ENCODE data around the gene C10orf88.
"Not testable (repeated sequence)": the region's sequence is repeated elsewhere in the genome, so short reads cannot be mapped to it uniquely, and the experiment has no call there.

The C10orf88 gene

GRCh38 chr10:122910310-122910709, 43.7 kb downstream of the C10orf88 start, which contains the start of gene FAM24A:
Gene FAM24A (plus strand): TSS chr10:122910610. CDS start chr10:122911635, 1,025 bp downstream.
- Mint-ChIP-seq H3K27me3 (ENCODE audit: low read depth, poor library complexity) (peaks cover 15% of the 10 kb centered on the region), H3K27ac (no peak within 1 kb of the TSS), H3K9me3 (no peaks in the 10 kb centered on the region), H3K4me1 (no peaks in the 10 kb centered on the region), H3K36me3 (ENCODE audit: low read depth) (no peaks in the 10 kb centered on the region), H3K4me3 (no peak within 1 kb of the TSS)
- no peak for DNase-seq
- TF ChIP-seq CTCF (IDR thresholded peaks at IDR 0.05) = no peak

GRCh38 chr10:122903861-122904260, 50.2 kb downstream of the C10orf88 start:
- not testable (repeated sequence) for H3K27me3 Mint-ChIP-seq (ENCODE audit: low read depth, poor library complexity); H3K36me3 Mint-ChIP-seq (ENCODE audit: low read depth); H3K4me1 Mint-ChIP-seq; H3K9me3 Mint-ChIP-seq; DNase-seq; H3K27ac Mint-ChIP-seq; H3K4me3 Mint-ChIP-seq

- Mint-ChIP-seq H3K36me3 (ENCODE audit: low read depth) (no peaks in the 10 kb centered on the region), H3K9me3 (no peaks in the 10 kb centered on the region), H3K4me1 (no peaks in the 10 kb centered on the region), H3K27me3 (ENCODE audit: low read depth, poor library complexity) (peaks cover 8% of the 10 kb centered on the region), H3K27ac (no peak overlapping the region), H3K4me3 (no peak overlapping the region)
- TF ChIP-seq CTCF (IDR thresholded peaks at IDR 0.05) = no peak
- DNase-seq = no peak
Observed at GRCh38 chr10:122894261-122894944, 59.6 kb downstream of the C10orf88 start.

- H3K4me3 Mint-ChIP-seq = no peak overlapping the region
- no peak overlapping the region for H3K27ac Mint-ChIP-seq
- no peak for DNase-seq
- TF ChIP-seq CTCF (IDR thresholded peaks at IDR 0.05) = no peak
- H3K27me3 Mint-ChIP-seq (ENCODE audit: low read depth, poor library complexity) = peaks cover 16% of the 10 kb centered on the region
- no peaks in the 10 kb centered on the region for H3K9me3 Mint-ChIP-seq
- H3K36me3 Mint-ChIP-seq (ENCODE audit: low read depth) = no peaks in the 10 kb centered on the region
- no peaks in the 10 kb centered on the region for H3K4me1 Mint-ChIP-seq
Observed at GRCh38 chr10:122884166-122884565, 69.9 kb downstream of the C10orf88 start.

GRCh38 chr10:122882766-122883165, 71.3 kb downstream of the C10orf88 start:
- no peak for TF ChIP-seq CTCF (IDR thresholded peaks at IDR 0.05)
- H3K9me3 Mint-ChIP-seq = no peaks in the 10 kb centered on the region
- no peak for DNase-seq

More at GRCh38 chr10:122882766-122883165, 71.3 kb downstream of the C10orf88 start:
- no peaks in the 10 kb centered on the region for H3K4me1 Mint-ChIP-seq
- H3K4me3 Mint-ChIP-seq = no peak overlapping the region
- peaks cover 16% of the 10 kb centered on the region for H3K27me3 Mint-ChIP-seq (ENCODE audit: low read depth, poor library complexity)
- H3K36me3 Mint-ChIP-seq (ENCODE audit: low read depth) = no peaks in the 10 kb centered on the region
- H3K27ac Mint-ChIP-seq = no peak overlapping the region

All from nephron progenitor cell (in vitro differentiated cells).